ENCODE results near the gene SPATS2L.

The SPATS2L gene

GRCh38 chr2:200525551-200525881 lies 219.0 kb downstream of the SPATS2L start:
- CTCF ChIA-PET = interaction anchor here (0.6 to 2.4 kb wide), 3 partner anchors 16 to 655 kb away, joined by 4 to 8 read pairs (median 5); partner anchors contain the start of gene KCTD18
- H3K27ac ChIP-seq = peak overlapping the region; percentile 88
- no peak for DNase-seq (ENCODE audit: low spot score)
- no peak for TF ChIP-seq CTCF (conservative IDR thresholded peaks at IDR 0.05; ENCODE audit: low read depth)
- POLR2A ChIA-PET (ENCODE audit: low non-redundant PET) = no interaction called here

- peak; percentile 95 for DNase-seq (ENCODE audit: low spot score)
Measured at GRCh38 chr2:200525882-200526651, 219.6 kb downstream of the SPATS2L start, which contains the start of gene SGO2. Gene SGO2, plus strand, starts transcription at chr2:200526207. Its CDS starts 6,769 bp downstream, at chr2:200532976.

GRCh38 chr2:200528228-200528627 lies 221.7 kb downstream of the SPATS2L start:
- DNase-seq (ENCODE audit: low spot score) = no peak
- H3K27ac ChIP-seq = no peak overlapping the region
- CTCF ChIA-PET = no interaction called here
- TF ChIP-seq CTCF (conservative IDR thresholded peaks at IDR 0.05; ENCODE audit: low read depth) = no peak
- POLR2A ChIA-PET (ENCODE audit: low non-redundant PET) = no interaction called here

More at GRCh38 chr2:200525882-200526651, 219.6 kb downstream of the SPATS2L start, which contains the start of gene SGO2:
- peak within 1 kb of the TSS; percentile 88 for H3K27ac ChIP-seq
- ChIA-PET CTCF (interaction anchor here (0.6 to 2.4 kb wide), 3 partner anchors 17 to 655 kb away, joined by 4 to 8 read pairs (median 5); partner anchors contain the start of gene KCTD18), POLR2A (ENCODE audit: low non-redundant PET) (no interaction called here)
- TF ChIP-seq CTCF (conservative IDR thresholded peaks at IDR 0.05; ENCODE audit: low read depth) = no peak

Measured in RWPE1 (cell line).